HG02885 (cell line): ENCODE measurements around the gene LGMN.

Source experiments
- ATAC-seq: cut with Tn5 transposase; IDR thresholded peaks from one replicate; pipeline ENCODE4 v1.9.1; 2021; ENCODE audit warnings: mild to moderate bottlenecking; ENCODE audit not compliant: unreplicated experiment, poor library complexity

LGMN gene

DNA sequence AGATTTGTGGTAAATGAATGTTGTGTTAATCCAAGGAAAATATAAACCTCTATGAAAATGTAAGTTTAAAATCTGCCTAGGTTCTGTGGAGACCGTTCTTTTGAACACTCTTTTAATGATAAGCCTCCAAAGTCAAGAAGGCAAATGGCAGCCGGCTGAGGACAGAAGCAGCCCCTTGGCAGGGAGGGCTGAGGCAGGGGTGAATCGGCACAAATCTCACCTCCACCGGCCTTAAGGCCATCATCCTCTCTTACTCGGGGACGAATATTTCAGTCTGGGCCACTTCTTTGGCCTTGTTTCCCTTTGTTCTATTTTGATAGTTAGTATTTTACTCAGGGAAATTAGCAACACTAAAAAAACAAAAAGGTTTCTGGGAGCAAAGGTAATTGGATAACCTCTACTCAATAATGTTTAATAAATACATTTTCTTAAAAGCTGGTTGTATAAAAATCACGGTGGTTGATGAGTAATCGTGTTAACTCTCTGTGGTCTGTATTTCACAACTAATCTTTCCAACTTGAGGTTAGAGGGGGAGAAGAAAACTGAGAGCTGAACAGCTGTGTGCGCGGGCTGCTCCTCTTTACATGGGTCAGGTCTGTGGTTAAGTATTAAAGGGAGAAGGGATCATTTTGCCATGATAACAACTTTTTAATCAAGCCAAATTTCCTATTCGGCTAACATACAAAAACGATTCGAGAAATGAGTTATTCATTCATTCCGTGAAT is 18.6 kb downstream of the LGMN start:
- peak; percentile 70 for ATAC-seq

DNA sequence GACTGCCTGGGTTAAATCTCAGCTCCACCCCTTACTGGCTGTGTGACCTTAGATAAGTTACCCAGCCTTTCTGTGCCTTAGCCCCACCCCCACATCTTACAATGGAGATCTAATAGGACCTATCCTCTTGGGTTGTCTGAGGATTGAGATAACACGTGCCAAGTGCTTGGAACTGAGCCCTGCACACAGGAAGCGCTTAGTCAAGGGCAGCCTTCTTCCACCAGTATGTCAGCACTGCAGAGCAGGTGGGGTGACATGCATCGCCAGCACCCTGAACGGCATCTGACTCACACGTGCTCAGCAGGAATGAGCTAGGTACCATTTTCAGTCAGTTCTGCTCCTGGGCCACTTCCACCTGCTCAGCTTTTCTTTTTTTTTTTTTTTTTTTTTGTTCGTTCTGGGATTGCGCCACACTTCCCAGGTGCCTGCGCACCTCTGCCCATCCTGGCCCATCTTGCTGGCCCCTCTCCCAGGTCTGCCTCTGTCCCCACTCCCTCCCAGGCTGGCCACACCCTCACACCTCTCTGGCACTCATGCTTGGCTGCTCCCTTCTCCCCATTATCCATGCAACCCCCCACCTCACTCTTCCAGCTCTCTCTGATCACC is 19.6 kb downstream of the LGMN start:
- peak; percentile 48 for ATAC-seq

DNA sequence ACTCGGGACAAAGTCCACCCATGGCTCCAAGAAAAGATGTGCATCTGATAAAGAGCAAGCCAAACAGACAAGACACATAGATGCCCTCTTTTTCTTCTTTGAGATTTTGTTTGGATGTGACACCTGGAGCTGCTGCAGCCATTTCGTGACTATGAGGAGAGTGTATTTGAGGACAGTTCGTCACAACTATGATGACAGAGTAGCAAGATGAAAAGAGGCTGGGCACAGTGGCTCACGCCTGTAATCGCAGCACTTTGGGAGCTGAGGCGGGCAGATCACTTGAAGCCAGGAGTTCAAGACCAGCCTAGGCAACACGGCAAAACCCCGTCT is 21.5 kb downstream of the LGMN start:
- no peak for ATAC-seq

DNA sequence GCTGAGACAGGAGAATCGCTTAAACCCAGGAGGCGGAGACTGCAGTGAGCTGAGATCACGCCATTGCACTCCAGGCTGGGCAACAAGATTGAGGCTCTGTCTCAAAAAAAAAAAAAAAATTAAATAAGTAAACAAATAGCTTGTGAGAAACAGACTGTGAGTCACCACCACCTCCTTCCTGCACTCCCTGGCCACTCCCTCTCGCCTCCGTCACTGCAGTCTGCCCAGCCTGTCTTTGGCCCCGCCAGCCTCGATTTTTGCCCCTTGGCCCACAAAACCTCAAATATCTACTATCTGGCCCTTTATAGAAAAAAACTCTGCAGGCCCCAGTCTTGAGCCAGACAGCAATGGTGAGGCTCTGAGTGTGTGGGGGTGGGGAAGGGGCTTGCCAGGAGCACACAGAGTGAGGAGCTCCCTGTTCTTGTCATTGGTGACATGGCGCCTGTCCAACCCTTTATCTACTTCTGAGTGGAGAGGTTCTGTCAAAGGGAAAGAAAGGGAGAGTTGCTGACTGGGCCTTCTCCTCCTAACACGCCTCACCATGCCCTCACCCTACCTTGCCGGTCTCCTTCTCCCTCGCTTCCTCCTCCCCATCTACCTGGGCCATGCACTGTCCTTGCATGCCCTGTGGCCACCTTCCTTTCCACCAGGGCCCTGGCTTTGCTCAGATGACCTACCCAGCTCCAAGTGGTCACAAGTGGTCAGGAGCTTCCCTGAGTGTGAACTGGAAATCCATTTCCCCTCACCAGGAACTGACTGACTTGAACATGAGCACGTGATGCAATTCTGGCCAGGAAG is 22.1 kb downstream of the LGMN start:
- no peak for ATAC-seq

DNA sequence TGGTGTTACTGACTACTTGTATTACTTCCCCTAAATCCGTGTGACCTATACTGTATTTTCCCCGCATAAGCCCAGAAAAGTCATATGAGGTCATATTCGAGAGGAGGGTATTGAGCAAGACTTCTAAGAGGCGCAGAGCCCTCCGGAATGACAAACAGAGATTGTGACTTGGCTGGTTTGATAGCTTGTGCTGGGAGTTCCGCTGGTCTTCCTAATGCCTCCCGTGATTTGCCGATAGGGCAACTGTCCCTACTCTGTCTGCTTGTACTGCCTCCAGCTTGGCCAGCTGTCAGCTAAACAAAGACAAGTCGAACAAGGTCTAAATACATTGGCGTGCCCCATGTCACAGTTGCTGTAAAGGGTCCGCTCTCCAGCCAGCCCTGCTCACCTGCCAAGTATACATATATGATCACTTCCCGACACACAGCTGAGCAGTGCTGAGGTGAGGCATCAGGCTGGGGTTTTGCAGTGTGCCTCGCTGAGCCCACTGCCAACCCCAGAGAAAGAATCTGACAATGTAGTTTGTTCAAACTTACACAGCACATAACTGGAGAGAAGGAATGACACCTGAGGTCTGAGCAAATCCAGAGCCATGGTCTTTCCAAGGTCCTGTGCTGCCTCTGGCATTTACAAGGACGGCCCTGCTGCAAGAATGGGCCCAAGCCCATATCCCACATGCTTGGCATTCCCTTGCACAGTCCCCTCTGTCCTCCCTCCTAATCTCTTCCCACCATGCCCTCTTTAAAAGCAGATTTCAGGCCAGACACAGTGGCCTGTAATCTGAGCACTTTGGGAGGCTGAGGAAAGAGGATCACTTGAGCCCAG is 23.7 kb downstream of the LGMN start:
- ATAC-seq = no peak

DNA sequence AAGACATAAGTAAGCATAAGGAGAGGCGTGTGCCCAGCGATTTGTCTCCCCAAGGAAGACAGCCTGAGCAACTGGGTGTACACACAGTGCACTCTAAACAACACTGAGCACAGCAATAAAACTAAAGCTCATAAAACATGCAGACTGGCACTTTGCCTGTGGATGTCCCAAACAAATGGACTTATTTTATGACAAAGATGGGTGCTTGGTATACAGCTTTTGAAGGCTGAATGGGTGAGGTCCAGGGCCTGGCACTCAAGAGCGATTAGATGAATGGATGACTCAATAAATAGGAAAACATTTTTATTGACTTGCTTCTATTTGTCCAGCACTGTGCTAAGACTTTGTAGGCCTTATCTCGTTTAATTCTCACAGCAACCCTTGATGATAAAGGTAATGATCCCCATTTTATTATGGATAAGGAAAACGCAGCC is 28.5 kb downstream of the LGMN start:
- ATAC-seq = no peak

DNA sequence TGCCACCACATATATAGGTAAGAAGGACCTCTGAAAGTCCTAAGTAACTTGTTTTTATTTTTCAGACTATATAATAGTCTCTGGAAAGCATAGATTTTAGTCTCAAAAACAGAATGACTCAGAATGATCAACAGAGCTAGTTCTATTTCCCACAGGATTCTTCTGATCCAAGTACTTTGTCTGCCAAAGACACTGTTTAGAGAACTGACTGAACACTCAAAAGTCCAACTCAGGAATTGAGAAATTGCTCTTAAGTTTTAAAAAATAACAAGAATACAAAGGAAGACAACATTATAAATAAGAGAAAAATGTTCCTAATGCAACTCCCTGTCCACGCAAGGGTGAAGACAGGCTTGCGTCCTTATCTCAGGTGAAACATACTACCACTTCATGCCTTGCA is 29.0 kb downstream of the LGMN start:
- no peak for ATAC-seq

DNA sequence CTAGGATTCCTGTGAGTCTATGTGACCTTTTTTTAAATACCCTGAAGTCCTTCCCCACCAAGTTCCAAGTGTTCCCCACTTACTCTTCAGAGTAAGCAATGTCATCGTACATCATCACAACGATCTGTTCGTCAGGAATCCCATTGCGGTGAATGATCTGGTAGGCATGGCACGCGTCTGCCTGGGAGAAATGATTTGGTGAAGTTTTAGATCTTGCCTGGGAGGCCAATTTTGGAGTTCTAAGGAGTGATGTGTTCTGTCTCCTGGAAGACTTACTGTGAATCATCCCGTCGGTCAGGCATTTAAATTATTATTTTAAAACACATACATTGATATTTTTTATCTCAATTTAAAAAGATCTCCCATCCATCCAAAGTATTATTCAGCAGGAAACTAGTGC is 29.8 kb downstream of the LGMN start:
- no peak for ATAC-seq

DNA sequence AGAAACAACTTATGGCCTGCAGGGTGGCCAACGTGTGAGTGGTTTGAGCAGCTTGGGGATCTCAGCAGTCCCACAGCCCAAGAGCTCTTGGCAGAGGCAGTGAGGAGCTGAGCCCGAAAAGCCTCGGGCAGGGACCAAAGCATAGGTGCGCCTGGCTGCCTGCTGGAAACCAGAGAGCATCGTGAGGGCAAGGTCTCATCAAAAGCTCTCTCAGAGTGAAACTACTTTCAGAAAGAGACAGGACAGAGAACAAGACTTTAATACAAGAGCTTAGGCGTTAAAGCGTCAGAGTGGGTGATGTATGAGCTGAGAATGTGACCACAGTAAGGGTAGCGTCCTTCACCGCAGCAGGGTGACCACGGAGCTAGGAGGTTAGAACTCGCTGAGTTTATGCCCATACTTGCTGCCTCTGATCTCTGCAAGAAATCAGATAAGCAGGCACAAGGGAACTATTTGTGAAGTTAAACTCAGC is 30.8 kb downstream of the LGMN start:
- no peak for ATAC-seq

DNA sequence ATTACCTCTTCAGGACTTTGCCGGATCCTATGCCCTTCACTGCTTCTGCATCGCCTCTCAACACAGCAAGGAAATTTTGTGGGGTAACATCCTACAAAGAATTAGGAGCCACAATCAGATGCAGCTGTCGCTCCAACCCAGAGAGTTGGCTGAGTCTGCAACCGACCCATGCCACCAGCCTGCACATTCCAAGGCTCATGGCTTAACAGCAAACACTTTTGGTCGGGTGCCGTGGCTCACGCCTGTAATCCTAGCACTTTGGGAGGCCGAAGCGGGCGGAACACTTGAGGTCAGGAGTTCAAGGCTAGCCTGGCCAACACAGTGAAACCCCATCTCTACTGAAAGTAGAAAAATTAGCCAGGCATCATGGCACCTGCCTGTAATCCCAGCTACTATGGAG is 32.3 kb downstream of the LGMN start:
- no peak for ATAC-seq

DNA sequence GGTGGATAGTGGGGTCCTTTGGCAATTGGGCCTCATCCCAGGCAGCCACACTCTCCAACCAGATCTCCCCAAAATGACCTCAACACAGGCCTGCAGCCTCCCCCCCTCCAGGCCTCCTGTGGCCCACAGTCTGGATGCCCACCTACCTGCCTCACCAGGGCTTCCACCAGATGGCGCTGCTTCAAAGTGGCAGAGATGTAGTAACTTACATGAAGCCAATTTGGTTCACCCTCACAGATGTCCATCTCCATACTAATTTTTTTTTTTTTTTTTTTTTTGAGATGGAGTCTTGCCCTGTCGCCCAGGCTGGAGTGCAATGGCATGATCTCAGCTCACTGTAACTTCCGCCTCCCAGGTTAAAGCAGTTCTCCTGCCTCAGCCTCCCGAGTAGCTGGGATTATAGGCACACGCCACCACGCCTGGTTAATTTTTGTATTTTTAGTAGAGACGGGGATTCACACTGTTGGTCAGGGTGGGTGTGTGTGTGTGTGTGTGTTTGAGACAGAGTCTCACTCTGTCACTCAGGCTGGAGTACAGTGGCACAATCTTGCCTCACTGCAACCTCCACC is 33.6 kb downstream of the LGMN start:
- ATAC-seq = peak; percentile 53

DNA sequence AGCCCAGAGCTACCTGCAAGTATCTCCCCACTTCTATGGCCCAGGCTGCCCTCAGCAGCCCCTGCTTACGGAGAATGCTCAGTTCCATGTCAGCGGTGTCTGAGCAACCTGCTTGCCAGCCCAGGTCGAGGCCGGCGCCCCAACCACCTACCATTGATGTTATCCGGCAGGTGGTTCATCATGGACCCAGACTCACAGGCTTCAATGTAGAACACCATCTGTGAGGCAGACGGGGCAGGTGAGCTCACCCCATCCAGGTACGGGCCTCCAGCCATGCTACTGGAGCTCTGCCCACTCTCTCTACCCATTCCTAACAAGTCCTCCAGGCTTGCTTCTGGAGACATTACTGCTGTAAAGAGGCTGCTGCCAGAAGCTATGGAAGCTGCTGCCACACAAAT is 35.8 kb downstream of the LGMN start:
- ATAC-seq = no peak

DNA sequence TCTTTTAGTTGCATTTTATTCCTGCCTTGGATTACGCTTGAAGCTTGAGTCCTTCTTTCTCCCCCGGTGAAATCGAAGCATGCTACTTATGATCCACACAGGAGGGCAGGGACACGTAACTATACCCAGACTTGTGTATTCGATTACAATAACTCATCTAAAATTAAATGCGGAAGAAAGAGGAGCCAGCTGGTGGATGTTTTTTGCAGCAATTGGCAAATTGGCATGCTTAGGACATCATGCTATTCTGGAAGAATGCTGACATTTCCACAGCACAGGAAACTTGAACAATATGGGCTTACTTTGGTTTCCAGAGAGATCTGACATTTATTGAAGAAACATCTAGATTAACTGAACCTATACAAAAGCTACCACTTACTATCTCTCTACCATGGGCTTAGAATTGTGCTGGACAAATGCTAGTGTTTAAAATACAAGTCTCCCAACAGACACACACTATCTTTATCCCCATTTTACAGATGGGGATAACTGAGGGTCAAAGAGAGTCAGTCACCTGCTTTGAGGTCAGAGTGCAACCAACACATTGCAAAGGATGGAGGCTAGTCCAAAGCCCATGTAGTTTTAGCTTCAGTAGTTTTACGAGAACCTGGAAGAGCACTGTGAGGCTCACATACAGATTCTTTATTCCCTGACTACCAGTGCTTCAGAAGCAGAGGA is 36.3 kb downstream of the LGMN start:
- no peak for ATAC-seq

DNA sequence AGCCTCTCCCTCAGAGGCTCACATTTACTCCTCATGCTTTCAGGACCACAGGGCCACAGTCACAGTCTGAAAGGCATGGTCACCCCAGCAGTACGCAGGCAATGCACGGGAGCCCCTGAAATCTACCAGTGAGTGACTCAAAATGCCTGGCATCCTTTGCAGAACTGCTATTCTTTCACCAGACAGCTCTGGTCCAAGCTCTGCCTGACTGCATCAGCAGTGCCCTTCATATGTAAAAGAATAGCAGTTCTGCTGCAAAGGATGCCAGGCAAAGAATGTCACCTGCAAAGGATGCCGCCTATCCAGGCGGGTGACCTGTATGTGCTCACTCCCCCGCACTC is 38.5 kb downstream of the LGMN start:
- no peak for ATAC-seq

DNA sequence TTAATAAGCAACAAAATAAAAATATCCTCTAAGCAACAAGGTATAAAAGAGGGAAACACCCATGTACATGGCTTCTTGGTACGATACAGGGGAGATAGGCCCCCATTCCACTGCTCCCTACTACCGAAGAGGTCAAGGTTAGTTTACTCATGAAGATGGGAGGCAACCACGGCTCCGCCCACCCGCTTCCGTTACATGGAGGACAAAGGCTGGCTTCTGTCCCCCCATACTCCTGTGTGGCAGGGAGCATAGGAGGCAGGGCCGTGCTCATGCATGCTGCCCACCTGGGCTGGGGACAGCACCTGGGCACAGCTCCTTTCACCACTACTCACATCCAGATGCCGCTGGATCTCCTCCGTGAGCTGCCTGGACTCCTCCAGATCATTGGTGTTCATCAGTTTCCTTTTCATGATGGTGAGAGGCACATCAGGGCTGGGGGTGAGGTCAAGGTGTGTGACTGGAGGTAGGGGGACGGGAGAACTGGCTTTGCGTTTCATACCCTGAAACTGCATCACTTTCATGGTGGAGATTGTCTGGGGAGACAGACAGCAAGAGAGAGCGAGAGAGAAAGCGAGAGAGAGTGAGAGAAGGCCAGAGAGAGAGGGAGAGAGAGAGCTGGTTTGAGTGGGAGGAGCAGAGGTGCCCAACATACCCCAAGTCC is 39.0 kb downstream of the LGMN start:
- no peak for ATAC-seq

DNA sequence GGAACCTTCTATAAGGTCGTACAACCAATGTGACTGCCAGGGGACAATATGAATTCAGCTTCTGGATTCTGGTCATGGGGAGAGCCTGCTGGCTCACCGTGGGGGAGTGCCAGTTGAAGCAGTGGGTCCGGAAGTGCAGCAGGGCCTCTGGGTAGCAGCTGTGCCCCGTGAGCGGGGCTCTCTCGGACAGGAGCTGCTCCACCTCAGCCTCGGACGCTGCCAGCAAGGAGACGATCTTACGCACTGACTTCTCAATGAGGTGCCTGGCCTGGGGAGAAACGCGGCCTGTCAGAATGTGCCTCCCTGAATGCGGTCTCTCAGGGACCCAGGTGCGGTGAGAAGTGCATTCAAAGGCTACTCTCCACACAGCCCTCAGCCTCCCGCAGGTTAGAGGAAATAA is 42.0 kb downstream of the LGMN start:
- no peak for ATAC-seq

DNA sequence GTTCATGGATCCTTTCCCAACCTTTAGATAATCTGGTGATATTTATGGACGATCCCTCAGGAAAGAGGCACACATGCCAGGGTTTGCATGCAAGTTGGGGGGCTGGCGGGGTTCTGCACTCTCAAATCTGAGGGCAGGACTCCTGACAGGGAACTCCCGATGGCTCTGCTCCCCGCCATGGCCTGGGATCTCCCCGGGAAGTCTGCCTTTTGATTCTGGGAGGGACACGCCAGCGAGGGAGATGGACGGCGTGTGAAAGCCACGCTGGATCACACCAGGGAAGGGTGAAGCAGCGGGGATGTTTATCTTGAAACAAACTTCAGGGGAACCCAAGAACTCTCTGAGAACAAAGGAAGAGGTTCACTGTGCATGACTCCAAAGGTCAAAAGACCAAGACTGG is 43.6 kb downstream of the LGMN start:
- ATAC-seq = no peak

DNA sequence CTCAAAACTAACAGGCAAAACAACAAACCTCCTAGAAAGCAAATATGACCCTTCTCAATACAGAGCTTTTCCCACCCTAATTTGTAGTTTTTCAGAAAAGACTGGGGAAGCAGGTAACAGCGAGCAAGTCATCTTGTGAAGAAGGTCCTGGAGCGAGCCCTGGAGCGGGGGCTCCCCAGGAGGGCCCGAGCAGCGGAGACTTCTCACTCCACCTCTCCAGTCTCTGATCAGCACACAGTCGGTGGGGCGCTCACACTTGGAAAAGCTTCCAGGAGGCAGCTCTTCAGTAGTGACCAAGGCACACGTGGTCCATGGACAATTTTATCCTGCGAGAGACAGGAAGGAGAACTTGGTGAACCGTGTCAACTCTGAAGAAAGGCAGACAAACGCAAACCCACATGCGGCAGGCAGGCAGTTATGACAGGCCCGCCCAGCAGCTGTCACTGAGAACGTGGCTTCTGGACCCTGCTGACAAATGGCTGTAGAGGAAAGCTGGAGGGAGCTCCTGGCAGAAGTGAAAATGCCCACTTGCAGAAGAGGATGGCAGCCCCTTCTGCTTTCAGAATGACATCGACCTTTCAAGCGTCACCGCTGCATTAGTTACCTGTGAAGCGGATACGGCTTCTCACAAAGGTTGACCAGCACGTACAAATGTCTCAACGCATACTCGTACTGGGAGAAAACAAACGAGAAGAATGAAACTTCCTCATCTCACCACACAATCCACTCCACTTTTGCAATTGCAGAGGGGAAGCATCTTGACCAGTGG is 44.2 kb downstream of the LGMN start:
- ATAC-seq = peak; percentile 96

DNA sequence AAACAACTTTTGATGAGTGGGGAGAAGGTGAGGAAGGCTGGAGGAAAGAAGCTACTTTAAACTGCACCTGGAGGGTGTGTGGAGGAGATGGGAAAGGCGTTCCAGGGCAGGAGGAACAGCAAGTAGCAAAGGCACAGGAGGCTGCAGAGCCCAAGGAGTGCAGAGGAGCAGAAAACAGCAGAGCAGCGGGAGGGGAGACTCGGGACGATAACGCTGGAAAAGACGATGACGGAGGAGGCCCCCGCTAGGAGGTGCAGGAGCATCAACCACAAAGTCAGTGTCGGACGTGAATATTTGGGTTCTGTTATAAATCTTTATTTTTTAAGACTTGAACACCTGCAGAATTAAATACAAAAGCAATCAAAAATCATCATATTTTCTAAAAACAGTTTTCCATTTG is 44.9 kb downstream of the LGMN start:
- no peak for ATAC-seq
